HG02571 (cell line): ENCODE data around the gene ADAMTS8.

Experiments used
- ATAC-seq: cut with Tn5 transposase; IDR thresholded peaks from one replicate; pipeline ENCODE4 v1.9.1; 2021; ENCODE audit warnings: mild to moderate bottlenecking, moderate library complexity; ENCODE audit not compliant: unreplicated experiment

ADAMTS8 gene

GRCh38 chr11:130421199-130421585 is 7.2 kb downstream of the ADAMTS8 start:
- ATAC-seq: no peak

GRCh38 chr11:130420478-130421198 is 7.8 kb downstream of the ADAMTS8 start:
- no peak for ATAC-seq

GRCh38 chr11:130418756-130419155 is 9.7 kb downstream of the ADAMTS8 start:
- ATAC-seq: no peak

GRCh38 chr11:130418210-130418609 is 10.2 kb downstream of the ADAMTS8 start:
- ATAC-seq: no peak

- no peak for ATAC-seq
Measured at GRCh38 chr11:130416906-130417305, 11.5 kb downstream of the ADAMTS8 start.

- ATAC-seq: no peak
Measured at GRCh38 chr11:130416530-130416882, 11.9 kb downstream of the ADAMTS8 start.

GRCh38 chr11:130415731-130416529 is 12.5 kb downstream of the ADAMTS8 start:
- ATAC-seq: no peak

GRCh38 chr11:130414107-130415080 is 14.0 kb downstream of the ADAMTS8 start:
- no peak for ATAC-seq

GRCh38 chr11:130413405-130414106 is 14.9 kb downstream of the ADAMTS8 start:
- ATAC-seq: no peak

- no peak for ATAC-seq
Measured at GRCh38 chr11:130411223-130411622, 17.2 kb downstream of the ADAMTS8 start.

- no peak for ATAC-seq
Measured at GRCh38 chr11:130409594-130410388, 18.6 kb downstream of the ADAMTS8 start.

GRCh38 chr11:130408901-130409300 is 19.5 kb downstream of the ADAMTS8 start:
- ATAC-seq: no peak

- no peak for ATAC-seq
Measured at GRCh38 chr11:130408401-130408890, 20.0 kb downstream of the ADAMTS8 start.

- no peak for ATAC-seq
Measured at GRCh38 chr11:130407978-130408377, 20.4 kb downstream of the ADAMTS8 start.

- ATAC-seq: no peak
Measured at GRCh38 chr11:130405428-130405827, 23.0 kb downstream of the ADAMTS8 start.

GRCh38 chr11:130404727-130405126 is 23.7 kb downstream of the ADAMTS8 start:
- no peak for ATAC-seq

GRCh38 chr11:130403967-130404366 is 24.4 kb downstream of the ADAMTS8 start:
- ATAC-seq: no peak

GRCh38 chr11:130403271-130403804 is 25.1 kb downstream of the ADAMTS8 start:
- no peak for ATAC-seq

GRCh38 chr11:130402570-130402969 is 25.8 kb downstream of the ADAMTS8 start:
- no peak for ATAC-seq
